ENCODE results near the gene P2RY11. TPM values are rescaled to one million over a fixed set of nuclear protein-coding genes. Genes with fewer than 3 reads are reported as not detected.

Gene P2RY11
- total and polyA plus RNA-seq, 2 experiments from 2014 or later: 4.0 to 4.3 TPM

DNA sequence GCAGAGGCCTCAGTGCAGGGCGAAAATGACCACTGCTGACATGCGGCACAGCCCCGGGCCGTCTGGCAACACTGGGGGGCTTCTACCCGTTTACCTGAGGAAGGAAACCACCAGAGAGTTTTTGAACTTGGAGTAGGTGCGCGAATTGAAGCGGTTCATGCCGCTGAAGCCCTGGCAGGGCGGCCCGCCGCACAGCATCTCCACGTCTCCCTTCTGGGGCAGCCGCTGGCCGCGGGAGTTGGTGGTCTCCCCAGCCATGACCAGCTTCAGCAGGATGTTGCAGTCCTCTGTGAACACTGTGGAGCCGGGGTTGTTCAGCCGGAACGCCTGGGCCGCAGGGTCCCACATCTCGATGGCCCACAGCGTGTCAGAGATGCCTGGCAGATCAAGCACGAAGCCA, 28.5 kb downstream of the P2RY11 start:
- no peak overlapping the region for H3K4me3 ChIP-seq
- no peaks in the 10 kb centered on the region for H3K27me3 ChIP-seq (ENCODE audit: insufficient read depth)
- Mint-ChIP-seq H3K4me1 (no peaks in the 10 kb centered on the region), H3K27ac (no peak overlapping the region), H3K9me3 (no peaks in the 10 kb centered on the region; the same call in 2 of the 3 replicates), H3K27me3 (ENCODE audit: insufficient read depth, low read depth, poor library complexity) (peaks cover 4% of the 10 kb centered on the region), H3K36me3 (ENCODE audit: low read depth) (peaks cover 91% of the 10 kb centered on the region), H3K4me3 (no peak overlapping the region)
- peaks cover 14% of the 10 kb centered on the region for H4K20me1 ChIP-seq (replicated peaks; ENCODE audit: insufficient read depth)
- H3F3A ChIP-seq (replicated peaks; ENCODE audit: low read depth): no peaks in the 10 kb centered on the region; the same call in 1 of the 2 replicates
- no peaks in the 10 kb centered on the region for H3K79me2 ChIP-seq (replicated peaks; ENCODE audit: insufficient read depth)
- no peak for ATAC-seq
- DNase-seq (ENCODE audit: low spot score): no peak
- no peak overlapping the region for H3K27ac ChIP-seq (ENCODE audit: low read depth)
- H3K4me1 ChIP-seq (ENCODE audit: insufficient read depth): no peaks in the 10 kb centered on the region
- H3K9me2 ChIP-seq (ENCODE audit: insufficient read depth): no peaks in the 10 kb centered on the region
- peaks cover 54% of the 10 kb centered on the region for H3K36me3 ChIP-seq (ENCODE audit: insufficient read depth)
- H2AFZ ChIP-seq: no peak overlapping the region
- TF ChIP-seq ZNF331 (CRISPR knock-in tag; IDR thresholded peaks at IDR 0.05; ENCODE audit: low read depth): no peak
- no peak for TF ChIP-seq EZH2 (IDR thresholded peaks at IDR 0.05; ENCODE audit: low read depth, unreplicated experiment)
- TF ChIP-seq EZH2phosphoT487 (IDR thresholded peaks at IDR 0.05; ENCODE audit: unreplicated experiment): no peak
- no peak for TF ChIP-seq POLR2AphosphoS5 (IDR thresholded peaks at IDR 0.05; ENCODE audit: low read depth)
- TF ChIP-seq, protein P1, sequence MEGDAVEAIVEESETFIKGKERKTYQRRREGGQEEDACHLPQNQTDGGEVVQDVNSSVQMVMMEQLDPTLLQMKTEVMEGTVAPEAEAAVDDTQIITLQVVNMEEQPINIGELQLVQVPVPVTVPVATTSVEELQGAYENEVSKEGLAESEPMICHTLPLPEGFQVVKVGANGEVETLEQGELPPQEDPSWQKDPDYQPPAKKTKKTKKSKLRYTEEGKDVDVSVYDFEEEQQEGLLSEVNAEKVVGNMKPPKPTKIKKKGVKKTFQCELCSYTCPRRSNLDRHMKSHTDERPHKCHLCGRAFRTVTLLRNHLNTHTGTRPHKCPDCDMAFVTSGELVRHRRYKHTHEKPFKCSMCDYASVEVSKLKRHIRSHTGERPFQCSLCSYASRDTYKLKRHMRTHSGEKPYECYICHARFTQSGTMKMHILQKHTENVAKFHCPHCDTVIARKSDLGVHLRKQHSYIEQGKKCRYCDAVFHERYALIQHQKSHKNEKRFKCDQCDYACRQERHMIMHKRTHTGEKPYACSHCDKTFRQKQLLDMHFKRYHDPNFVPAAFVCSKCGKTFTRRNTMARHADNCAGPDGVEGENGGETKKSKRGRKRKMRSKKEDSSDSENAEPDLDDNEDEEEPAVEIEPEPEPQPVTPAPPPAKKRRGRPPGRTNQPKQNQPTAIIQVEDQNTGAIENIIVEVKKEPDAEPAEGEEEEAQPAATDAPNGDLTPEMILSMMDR (conservative IDR thresholded peaks at IDR 0.05; ENCODE audit: low read depth in 2 of 2): no peak
- no peak overlapping the region for H3K4me2 ChIP-seq

DNA sequence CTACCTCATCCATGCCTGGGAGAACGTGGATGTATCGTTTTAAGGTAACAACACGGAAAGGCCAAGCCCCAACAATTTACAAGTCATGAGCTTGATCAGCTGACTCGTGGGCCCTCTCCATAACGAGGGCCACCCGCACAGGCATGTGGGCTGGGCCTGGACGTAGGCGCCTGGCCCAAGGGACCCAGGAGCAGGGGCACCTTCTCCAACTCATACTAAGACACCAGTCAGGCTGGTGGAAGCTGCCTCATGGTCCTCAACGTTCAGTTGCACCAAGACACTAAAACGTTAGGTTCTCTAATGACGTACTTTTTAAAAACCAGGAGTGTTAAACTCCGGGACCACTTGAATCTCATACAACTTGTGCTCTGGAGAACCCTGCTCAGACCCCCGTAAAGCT, 30.0 kb downstream of the P2RY11 start:
- no peak overlapping the region for H3K4me3 Mint-ChIP-seq
- H3K36me3 ChIP-seq (ENCODE audit: insufficient read depth): peaks cover 65% of the 10 kb centered on the region

More for the DNA sequence above, 30.0 kb downstream of the P2RY11 start:
- DNase-seq (ENCODE audit: low spot score): no peak
- ATAC-seq: no peak
- no peaks in the 10 kb centered on the region for H3K4me1 Mint-ChIP-seq
- H3K27me3 Mint-ChIP-seq (ENCODE audit: insufficient read depth, low read depth, poor library complexity): peaks cover 4% of the 10 kb centered on the region
- Histone ChIP-seq H3K4me3 (no peak overlapping the region), H3K79me2 (replicated peaks; ENCODE audit: insufficient read depth) (no peaks in the 10 kb centered on the region), H2AFZ (no peak overlapping the region), H3K27ac (ENCODE audit: low read depth) (no peak overlapping the region), H3K4me1 (ENCODE audit: insufficient read depth) (no peaks in the 10 kb centered on the region), H3K4me2 (no peak overlapping the region), H3K9me2 (ENCODE audit: insufficient read depth) (no peaks in the 10 kb centered on the region), H4K20me1 (replicated peaks; ENCODE audit: insufficient read depth) (peaks cover 18% of the 10 kb centered on the region), H3K27me3 (ENCODE audit: insufficient read depth) (no peaks in the 10 kb centered on the region), H3F3A (replicated peaks; ENCODE audit: low read depth) (peaks cover 2% of the 10 kb centered on the region; the same call in 1 of the 2 replicates)
- peaks cover 95% of the 10 kb centered on the region for H3K36me3 Mint-ChIP-seq (ENCODE audit: low read depth)
- H3K9me3 Mint-ChIP-seq: no peaks in the 10 kb centered on the region; the same call in 2 of the 3 replicates
- TF ChIP-seq, protein P1 (conservative IDR thresholded peaks at IDR 0.05; ENCODE audit: low read depth in 2 of 2): no peak
- H3K27ac Mint-ChIP-seq: no peak overlapping the region
